A172 (cell line): ENCODE results near the gene HES1. TPM values are rescaled to one million over a fixed set of nuclear protein-coding genes. Genes with fewer than 3 reads are reported as not detected.

Source experiments
- total RNA-seq: library from RNA; depleted of rRNA; stranded (reverse); fragments of >200 nt; shearing (Covaris generic); gene quantifications from 2 replicates; pipeline ENCODE4 v1.2.3, GENCODE V29; 2014; rRNA removed

HES1 gene
- total RNA-seq, 1 experiment from 2014 or later, result 3.1 TPM

Other genes starting within 250 kb of the HES1 start
- gene CPN2, start 215.2 kb downstream of the HES1 start, total RNA-seq, result 0.10 TPM in 1 of 2 replicates, not detected in the other
- gene LRRC15, start 233.6 kb downstream of the HES1 start, total RNA-seq, result 33.3 and 47.7 TPM in 2 replicates